ENCODE data around the gene PMEPA1.
A peak's percentile ranks its signal among the peaks of the same experiment; 100 is the strongest.

Gene PMEPA1

DNA sequence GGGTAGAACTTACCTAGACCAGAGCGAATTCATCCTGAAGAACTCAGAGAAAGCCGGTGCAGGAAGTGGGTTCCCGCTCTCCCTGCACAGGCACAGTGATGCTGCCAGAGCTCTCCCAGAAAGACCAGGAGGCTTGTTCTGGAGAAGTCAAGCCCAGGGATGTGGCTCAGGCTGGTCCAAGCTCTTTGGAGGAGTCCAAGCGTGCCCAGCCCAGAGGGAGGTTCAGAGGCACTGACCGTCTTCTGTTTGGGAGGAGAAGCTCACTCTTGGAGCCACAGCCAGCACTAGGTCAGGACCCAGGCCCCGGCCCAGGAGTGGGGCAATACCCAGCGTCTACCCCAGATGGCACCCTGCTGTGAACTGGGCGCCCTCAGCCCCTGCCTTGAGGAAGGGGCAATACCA is 1.5 kb upstream of the PMEPA1 start:
- TF ChIP-seq, protein P1, sequence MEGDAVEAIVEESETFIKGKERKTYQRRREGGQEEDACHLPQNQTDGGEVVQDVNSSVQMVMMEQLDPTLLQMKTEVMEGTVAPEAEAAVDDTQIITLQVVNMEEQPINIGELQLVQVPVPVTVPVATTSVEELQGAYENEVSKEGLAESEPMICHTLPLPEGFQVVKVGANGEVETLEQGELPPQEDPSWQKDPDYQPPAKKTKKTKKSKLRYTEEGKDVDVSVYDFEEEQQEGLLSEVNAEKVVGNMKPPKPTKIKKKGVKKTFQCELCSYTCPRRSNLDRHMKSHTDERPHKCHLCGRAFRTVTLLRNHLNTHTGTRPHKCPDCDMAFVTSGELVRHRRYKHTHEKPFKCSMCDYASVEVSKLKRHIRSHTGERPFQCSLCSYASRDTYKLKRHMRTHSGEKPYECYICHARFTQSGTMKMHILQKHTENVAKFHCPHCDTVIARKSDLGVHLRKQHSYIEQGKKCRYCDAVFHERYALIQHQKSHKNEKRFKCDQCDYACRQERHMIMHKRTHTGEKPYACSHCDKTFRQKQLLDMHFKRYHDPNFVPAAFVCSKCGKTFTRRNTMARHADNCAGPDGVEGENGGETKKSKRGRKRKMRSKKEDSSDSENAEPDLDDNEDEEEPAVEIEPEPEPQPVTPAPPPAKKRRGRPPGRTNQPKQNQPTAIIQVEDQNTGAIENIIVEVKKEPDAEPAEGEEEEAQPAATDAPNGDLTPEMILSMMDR (conservative IDR thresholded peaks at IDR 0.05; ENCODE audit: low read depth): no peak
- ChIA-PET POLR2A (ENCODE audit: low non-redundant PET) (interaction anchor here (1.1 to 2.7 kb wide), 2 partner anchors 16 to 37 kb away, joined by 3 to 18 read pairs; no protein-coding TSS in a partner anchor), CTCF (interaction anchor here (0.5 to 2.1 kb wide), 13 partner anchors 13 to 939 kb away, joined by 3 to 14 read pairs (median 4); no protein-coding TSS in a partner anchor)
- peak overlapping the region; percentile 96 for H3K27ac ChIP-seq
- DNase-seq (ENCODE audit: low spot score): no peak

DNA sequence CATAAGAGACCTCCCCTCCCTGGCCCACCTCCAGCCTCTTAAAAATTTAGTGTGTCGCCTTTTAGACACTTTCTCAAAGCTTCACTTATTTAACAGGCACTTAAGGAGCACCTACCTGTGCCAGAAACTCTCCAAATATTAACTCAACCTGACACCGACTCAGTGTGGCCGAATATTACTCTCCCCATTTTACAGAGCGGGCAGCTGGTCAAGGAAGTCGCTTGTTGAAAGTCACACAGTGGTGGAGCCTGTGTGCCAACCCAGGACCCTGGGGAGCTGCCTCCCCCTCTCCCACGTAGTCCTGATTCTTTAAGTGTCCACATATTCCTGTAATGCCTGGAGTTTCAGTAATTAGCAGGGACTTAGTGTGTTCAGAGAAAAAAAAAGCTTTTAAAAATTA is 1.0 kb upstream of the PMEPA1 start:
- ChIA-PET POLR2A (ENCODE audit: low non-redundant PET) (interaction anchor here (1.1 to 2.7 kb wide), 3 partner anchors 12 to 38 kb away, joined by 3 to 18 read pairs (median 12); no protein-coding TSS in a partner anchor), CTCF (interaction anchor here (0.6 to 2.1 kb wide), 17 partner anchors 12 to 1007 kb away, joined by 3 to 14 read pairs (median 4); no protein-coding TSS in a partner anchor)
- no peak for DNase-seq (ENCODE audit: low spot score)
- H3K27ac ChIP-seq: peak overlapping the region; percentile 96
- TF ChIP-seq, protein P1 (conservative IDR thresholded peaks at IDR 0.05; ENCODE audit: low read depth): no peak

DNA sequence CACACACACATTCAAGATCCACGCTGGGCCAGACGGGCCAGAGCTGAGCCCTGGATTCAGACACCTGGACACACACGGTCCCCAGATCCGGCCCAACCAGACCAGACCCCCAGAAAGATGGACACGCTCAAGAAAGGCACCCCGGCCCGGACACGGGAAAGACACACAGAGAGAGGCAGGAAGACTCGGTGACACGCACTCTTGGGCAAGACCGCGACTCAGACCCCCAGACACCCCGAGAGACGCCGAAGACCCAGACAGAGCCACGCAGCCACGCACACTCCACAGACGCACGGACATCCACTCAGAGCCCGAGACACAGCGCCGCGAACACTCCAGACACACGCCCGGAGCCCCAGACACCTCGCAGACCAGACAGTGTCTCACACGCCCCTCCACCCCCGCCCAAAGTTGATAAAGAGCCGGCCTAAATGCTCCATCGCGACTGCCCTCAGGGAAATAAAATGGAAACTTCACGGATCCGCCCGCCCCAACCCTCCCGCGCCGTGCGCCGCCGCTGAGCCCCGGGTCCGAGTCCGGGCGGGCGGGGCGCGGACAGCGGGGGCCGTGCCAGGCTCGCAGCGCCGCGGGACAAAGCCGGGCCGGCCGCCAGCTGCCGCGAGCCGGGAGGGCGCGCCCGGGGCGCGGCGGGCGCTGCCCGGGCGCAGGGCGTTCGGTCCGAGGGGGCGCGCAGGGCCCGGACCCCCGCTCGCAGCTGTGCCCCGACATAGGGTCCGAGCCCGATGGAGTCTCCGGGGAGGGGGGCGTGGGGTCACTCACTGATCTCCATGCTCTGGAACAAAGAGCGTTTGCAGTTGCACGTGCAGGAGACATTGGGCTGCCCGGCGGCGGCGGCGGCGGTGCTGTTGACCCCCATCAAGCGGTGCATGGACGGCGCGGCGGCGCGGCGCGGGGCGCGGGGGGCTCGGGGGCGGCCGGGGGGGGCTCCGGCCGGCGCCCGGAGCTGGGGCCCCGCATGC is 831 bp downstream of the PMEPA1 start:
- no peak for DNase-seq (ENCODE audit: low spot score)
- TF ChIP-seq, protein P1 (conservative IDR thresholded peaks at IDR 0.05; ENCODE audit: low read depth): no peak
- H3K27ac ChIP-seq: peak overlapping the region; percentile 96
- ChIA-PET POLR2A (ENCODE audit: low non-redundant PET) (interaction anchor here (0.9 to 2.7 kb wide), 5 partner anchors 10 to 143 kb away, joined by 4 to 18 read pairs (median 11); no protein-coding TSS in a partner anchor), CTCF (interaction anchor here (0.5 to 2.6 kb wide), 8 partner anchors 10 to 1747 kb away, joined by 3 to 14 read pairs (median 4); no protein-coding TSS in a partner anchor)

DNA sequence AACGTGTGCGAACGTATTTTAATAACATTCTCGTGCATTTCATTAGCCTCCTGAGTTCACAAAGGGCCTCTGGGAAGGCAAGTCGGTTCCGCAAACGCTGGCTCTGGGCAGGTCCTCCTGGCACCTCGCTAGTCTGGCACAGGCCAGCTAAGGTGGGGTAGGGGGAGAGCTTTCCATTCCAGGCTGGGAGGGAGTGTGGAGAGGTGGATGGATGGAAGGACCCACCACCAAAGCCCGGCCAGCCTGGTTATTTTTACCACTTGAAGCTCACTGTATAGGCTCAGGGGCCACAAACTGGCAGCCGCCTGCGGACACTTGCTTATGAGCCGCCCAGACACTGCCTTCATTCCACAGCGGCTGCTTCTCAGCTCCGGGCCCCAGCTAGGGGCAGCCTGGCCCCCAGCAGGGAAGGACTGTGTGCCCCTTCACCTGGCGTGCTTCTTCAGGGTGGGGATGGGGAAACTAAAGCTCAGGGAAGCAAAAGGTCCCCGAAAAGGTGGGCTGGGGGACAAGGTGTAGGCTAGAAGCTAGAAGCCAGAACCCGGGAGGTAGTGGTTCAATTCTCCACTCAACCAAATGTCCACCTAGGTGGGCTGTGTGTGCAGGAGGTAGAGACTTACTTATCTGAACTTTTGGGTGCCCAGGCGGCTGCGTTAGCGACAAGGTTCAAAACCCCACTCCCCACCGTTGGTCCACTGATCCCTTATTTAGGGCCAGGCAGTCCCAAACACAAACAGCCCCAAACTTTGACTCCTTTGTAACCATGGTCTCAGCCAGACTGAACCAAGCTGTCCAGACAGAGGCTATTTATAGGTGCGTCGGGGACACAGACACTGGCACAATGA is 1.7 kb downstream of the PMEPA1 start:
- ChIA-PET CTCF (interaction anchor here (0.6 to 2.6 kb wide), 7 partner anchors 9 to 1748 kb away, joined by 3 to 10 read pairs (median 5); no protein-coding TSS in a partner anchor), POLR2A (ENCODE audit: low non-redundant PET) (interaction anchor here (0.6 to 1.4 kb wide), 3 partner anchors 10 to 53 kb away, joined by 5 to 11 read pairs (median 8); no protein-coding TSS in a partner anchor)
- DNase-seq (ENCODE audit: low spot score): no peak
- H3K27ac ChIP-seq: peak overlapping the region; percentile 96
- TF ChIP-seq, protein P1 (conservative IDR thresholded peaks at IDR 0.05; ENCODE audit: low read depth): no peak

DNA sequence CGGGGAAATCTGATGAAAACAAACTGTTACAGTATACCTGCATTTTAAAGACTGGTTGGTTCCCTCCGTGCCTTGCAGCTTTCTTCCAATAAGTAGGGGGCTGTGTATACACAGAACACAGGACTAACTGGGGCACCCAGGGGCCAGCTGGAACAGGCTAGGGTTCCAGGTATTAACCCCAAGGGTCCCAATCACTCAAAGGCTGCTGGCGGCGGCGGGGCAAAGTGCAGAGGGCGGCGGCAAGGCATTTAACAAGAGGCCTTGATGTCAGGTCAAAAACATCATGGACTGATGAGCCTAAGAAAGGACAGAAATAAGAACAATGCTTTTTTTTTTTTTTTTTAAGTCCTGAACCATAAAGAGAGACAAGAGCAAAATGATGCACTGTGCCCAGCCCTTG is 2.5 kb downstream of the PMEPA1 start:
- TF ChIP-seq, protein P1 (conservative IDR thresholded peaks at IDR 0.05; ENCODE audit: low read depth): no peak
- CTCF ChIA-PET: interaction anchor here (0.6 to 2.6 kb wide), 8 partner anchors 9 to 411 kb away, joined by 3 to 10 read pairs (median 4); no protein-coding TSS in a partner anchor
- peak overlapping the region; percentile 96 for H3K27ac ChIP-seq
- POLR2A ChIA-PET (ENCODE audit: low non-redundant PET): interaction anchor here (0.6 to 1.4 kb wide), 4 partner anchors 9 to 52 kb away, joined by 3 to 11 read pairs (median 6); no protein-coding TSS in a partner anchor
- DNase-seq (ENCODE audit: low spot score): no peak

Data from RWPE1 (cell line).